HepG2 (cell line): ENCODE data around the gene CABLES2. TPM values are rescaled to one million over a fixed set of nuclear protein-coding genes. Genes with fewer than 3 reads are reported as not detected.

ENCODE experiments used
- AFF4 ChIP-seq: sonication (generic); formaldehyde crosslinking; IDR thresholded peaks from 2 replicates; pipeline ENCODE4 v1.4.0; 2020; ENCODE audit warnings: missing genetic modification reagents
- ELF3 ChIP-seq: IDR thresholded peaks from 2 replicates; pipeline ENCODE4 v1.6.1; 2016; ENCODE audit warnings: missing genetic modification reagents, missing compliant biosample characterization
- MYC ChIP-seq: sonication (generic); formaldehyde crosslinking; IDR thresholded peaks from 2 replicates; pipeline ENCODE4 v1.9.0; 2021; ENCODE audit warnings: missing genetic modification reagents, borderline replicate concordance
- PAWR ChIP-seq: sonication (generic); formaldehyde crosslinking; IDR thresholded peaks from 2 replicates; pipeline ENCODE4 v1.4.0; 2020; ENCODE audit warnings: missing genetic modification reagents, mild to moderate bottlenecking, borderline replicate concordance
- ZBTB38 ChIP-seq: sonication (generic); formaldehyde crosslinking; IDR thresholded peaks from 2 replicates; pipeline ENCODE4 v1.5.1; 2020; ENCODE audit warnings: mild to moderate bottlenecking, missing genetic modification reagents
- ZBTB39 ChIP-seq: sonication (generic); formaldehyde crosslinking; IDR thresholded peaks from 2 replicates; pipeline ENCODE4 v1.5.0; 2020; ENCODE audit warnings: missing genetic modification reagents
- ZNF564 ChIP-seq: sonication (generic); formaldehyde crosslinking; IDR thresholded peaks from 2 replicates; pipeline ENCODE4 v1.8.1; 2023; ENCODE audit warnings: mild to moderate bottlenecking, missing genetic modification reagents
- ZNF776 ChIP-seq: sonication (generic); formaldehyde crosslinking; IDR thresholded peaks from 2 replicates; pipeline ENCODE4 v1.4.0; 2020; ENCODE audit warnings: mild to moderate bottlenecking, missing genetic modification reagents
- ZUFSP ChIP-seq: sonication (generic); formaldehyde crosslinking; IDR thresholded peaks from 2 replicates; pipeline ENCODE4 v1.9.0; 2021; ENCODE audit warnings: missing genetic modification reagents, mild to moderate bottlenecking, borderline replicate concordance
- polyA plus RNA-seq, 8 experiments: library from polyadenylated mRNA; depleted of rRNA in 3 of 8; stranded (reverse) in 7 of 8; unstranded in 1 of 8; fragments of >200 nt; fragmentation: Illumina TruSeq in 4 of 8; extraction: Trizol in 4 of 8; gene quantifications; 2 replicates each; pipeline versions ENCODE4 v1.2.1 to v1.2.3, GENCODE V29; 2011 to 2016; ENCODE audit warnings: low read depth in 4 of 8, missing spikeins in 1 of 8, mixed read lengths in 1 of 8; ENCODE audit not compliant: insufficient read depth in 1 of 8
- total RNA-seq, 5 experiments: library from RNA; depleted of rRNA; stranded (reverse); fragments of >200 nt; fragmentation: Illumina TruSeq; extraction: Trizol; gene quantifications; 2 replicates each; pipeline ENCODE4 v1.2.3, GENCODE V29; 2016; ENCODE audit warnings: low read depth in 1 of 5
- TF ChIP-seq, protein P1 (sequence below): sonication (generic); formaldehyde crosslinking; conservative IDR thresholded peaks from 2 replicates; pipeline ENCODE4 v1.5.0; 2020; ENCODE audit warnings: missing genetic modification reagents
- TF ChIP-seq, protein P2 (sequence below): sonication (generic); formaldehyde crosslinking; IDR thresholded peaks from 2 replicates; pipeline ENCODE4 v1.4.0; 2020; ENCODE audit warnings: missing genetic modification reagents
- TF ChIP-seq, protein P3 (sequence below): sonication (generic); formaldehyde crosslinking; IDR thresholded peaks from 2 replicates; pipeline ENCODE4 v1.4.0; 2020; ENCODE audit warnings: missing genetic modification reagents, borderline replicate concordance

Gene CABLES2
- total and polyA plus RNA-seq, 2 of the 13 experiments (the other 11 are each of a cell fraction or from before 2014, with no cell fraction given), result 5.2 to 9.7 TPM

GRCh38 chr20:62355516-62355877, 51.6 kb downstream of the CABLES2 start (continued):
- TF ChIP-seq ZNF564 (CRISPR knock-in tag) (peak; percentile 89), PAWR (CRISPR knock-in tag) (no peak), ZBTB39 (CRISPR knock-in tag) (no peak), AFF4 (CRISPR knock-in tag) (no peak), ZNF776 (no peak), ZBTB38 (CRISPR knock-in tag) (0 out of 2 replicates have a peak, but pooled peaks have one; percentile 4), ZUFSP (CRISPR knock-in tag) (no peak), ELF3 (no peak), MYC (0 out of 2 replicates have a peak, but pooled peaks have one; percentile 9)
- TF ChIP-seq, protein P1, sequence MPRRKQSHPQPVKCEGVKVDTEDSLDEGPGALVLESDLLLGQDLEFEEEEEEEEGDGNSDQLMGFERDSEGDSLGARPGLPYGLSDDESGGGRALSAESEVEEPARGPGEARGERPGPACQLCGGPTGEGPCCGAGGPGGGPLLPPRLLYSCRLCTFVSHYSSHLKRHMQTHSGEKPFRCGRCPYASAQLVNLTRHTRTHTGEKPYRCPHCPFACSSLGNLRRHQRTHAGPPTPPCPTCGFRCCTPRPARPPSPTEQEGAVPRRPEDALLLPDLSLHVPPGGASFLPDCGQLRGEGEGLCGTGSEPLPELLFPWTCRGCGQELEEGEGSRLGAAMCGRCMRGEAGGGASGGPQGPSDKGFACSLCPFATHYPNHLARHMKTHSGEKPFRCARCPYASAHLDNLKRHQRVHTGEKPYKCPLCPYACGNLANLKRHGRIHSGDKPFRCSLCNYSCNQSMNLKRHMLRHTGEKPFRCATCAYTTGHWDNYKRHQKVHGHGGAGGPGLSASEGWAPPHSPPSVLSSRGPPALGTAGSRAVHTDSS (CRISPR knock-in tag), result no peak
- TF ChIP-seq, protein P2, sequence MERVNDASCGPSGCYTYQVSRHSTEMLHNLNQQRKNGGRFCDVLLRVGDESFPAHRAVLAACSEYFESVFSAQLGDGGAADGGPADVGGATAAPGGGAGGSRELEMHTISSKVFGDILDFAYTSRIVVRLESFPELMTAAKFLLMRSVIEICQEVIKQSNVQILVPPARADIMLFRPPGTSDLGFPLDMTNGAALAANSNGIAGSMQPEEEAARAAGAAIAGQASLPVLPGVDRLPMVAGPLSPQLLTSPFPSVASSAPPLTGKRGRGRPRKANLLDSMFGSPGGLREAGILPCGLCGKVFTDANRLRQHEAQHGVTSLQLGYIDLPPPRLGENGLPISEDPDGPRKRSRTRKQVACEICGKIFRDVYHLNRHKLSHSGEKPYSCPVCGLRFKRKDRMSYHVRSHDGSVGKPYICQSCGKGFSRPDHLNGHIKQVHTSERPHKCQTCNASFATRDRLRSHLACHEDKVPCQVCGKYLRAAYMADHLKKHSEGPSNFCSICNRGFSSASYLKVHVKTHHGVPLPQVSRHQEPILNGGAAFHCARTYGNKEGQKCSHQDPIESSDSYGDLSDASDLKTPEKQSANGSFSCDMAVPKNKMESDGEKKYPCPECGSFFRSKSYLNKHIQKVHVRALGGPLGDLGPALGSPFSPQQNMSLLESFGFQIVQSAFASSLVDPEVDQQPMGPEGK (CRISPR knock-in tag), result 0 out of 2 replicates have a peak, but pooled peaks have one; percentile 9
- TF ChIP-seq, protein P3, sequence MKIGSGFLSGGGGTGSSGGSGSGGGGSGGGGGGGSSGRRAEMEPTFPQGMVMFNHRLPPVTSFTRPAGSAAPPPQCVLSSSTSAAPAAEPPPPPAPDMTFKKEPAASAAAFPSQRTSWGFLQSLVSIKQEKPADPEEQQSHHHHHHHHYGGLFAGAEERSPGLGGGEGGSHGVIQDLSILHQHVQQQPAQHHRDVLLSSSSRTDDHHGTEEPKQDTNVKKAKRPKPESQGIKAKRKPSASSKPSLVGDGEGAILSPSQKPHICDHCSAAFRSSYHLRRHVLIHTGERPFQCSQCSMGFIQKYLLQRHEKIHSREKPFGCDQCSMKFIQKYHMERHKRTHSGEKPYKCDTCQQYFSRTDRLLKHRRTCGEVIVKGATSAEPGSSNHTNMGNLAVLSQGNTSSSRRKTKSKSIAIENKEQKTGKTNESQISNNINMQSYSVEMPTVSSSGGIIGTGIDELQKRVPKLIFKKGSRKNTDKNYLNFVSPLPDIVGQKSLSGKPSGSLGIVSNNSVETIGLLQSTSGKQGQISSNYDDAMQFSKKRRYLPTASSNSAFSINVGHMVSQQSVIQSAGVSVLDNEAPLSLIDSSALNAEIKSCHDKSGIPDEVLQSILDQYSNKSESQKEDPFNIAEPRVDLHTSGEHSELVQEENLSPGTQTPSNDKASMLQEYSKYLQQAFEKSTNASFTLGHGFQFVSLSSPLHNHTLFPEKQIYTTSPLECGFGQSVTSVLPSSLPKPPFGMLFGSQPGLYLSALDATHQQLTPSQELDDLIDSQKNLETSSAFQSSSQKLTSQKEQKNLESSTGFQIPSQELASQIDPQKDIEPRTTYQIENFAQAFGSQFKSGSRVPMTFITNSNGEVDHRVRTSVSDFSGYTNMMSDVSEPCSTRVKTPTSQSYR (CRISPR knock-in tag), result peak; percentile 32; the same call in 1 of the 2 replicates
